IMR-90 (cell line): Measurements from ENCODE around the gene EPB41L5. TPM values are rescaled to one million over a fixed set of nuclear protein-coding genes. Genes with fewer than 3 reads are reported as not detected.
A peak's percentile ranks its signal among the peaks of the same experiment; 100 is the strongest.

ENCODE experiments used
- ATAC-seq: fragments of 200-7000 bp; cut with Tn5 transposase; 2 replicates; pipeline ENCODE4 v1.9.1; 2020; ENCODE audit warnings: low read depth, mild to moderate bottlenecking, moderate library complexity
- BruUV-seq: library from RNA; stranded (reverse); fragments of 400-500 nt; replicated peaks from 2 replicates; lab custom pipeline; 2021; lab: Mats Ljungman, UMichigan
- CTCF ChIA-PET: fragments of 300-600 bp; formaldehyde crosslinking; extraction: SDS; loops from one replicate; lab custom pipeline; 2021; ENCODE audit warnings: antibody characterized with exemption; lab: Yijun Ruan, JAX
- POLR2A ChIA-PET: fragments of 300-600 bp; sonication (Branson Sonifier 250); formaldehyde crosslinking; loops from one replicate; lab custom pipeline; 2022; ENCODE audit warnings: antibody characterized with exemption; ENCODE audit not compliant: unreplicated experiment; lab: Charles Lee
- DNase-seq: peaks from one replicate; pipeline ENCODE4 v3.0.0; 2013
- H2AFZ ChIP-seq: replicated peaks from 2 replicates; pipeline ENCODE3; 2013; ENCODE audit warnings: low read length, mild to moderate bottlenecking; ENCODE audit not compliant: poor library complexity
- H2AK5ac ChIP-seq: 2 replicates; pipeline ENCODE4 v1.6.1; 2013; ENCODE audit warnings: low read depth, low read length, inconsistent platforms
- H2AK9ac ChIP-seq: replicated peaks from 2 replicates; pipeline ENCODE3; 2013; ENCODE audit warnings: mild to moderate bottlenecking, low read depth, low read length, moderate library complexity; ENCODE audit not compliant: poor library complexity
- H2BK120ac ChIP-seq: 2 replicates; pipeline ENCODE4 v1.6.1; 2013; ENCODE audit warnings: low read depth, low read length, inconsistent platforms
- H2BK15ac ChIP-seq: 3 replicates; pipeline ENCODE4 v1.6.1; 2013; ENCODE audit warnings: low read depth, low read length, inconsistent platforms
- H2BK20ac ChIP-seq: 2 replicates; pipeline ENCODE4 v1.6.1; 2013; ENCODE audit warnings: low read depth, mild to moderate bottlenecking, inconsistent platforms, low read length, moderate library complexity
- H2BK5ac ChIP-seq: 2 replicates; pipeline ENCODE4 v1.6.1; 2013; ENCODE audit warnings: mild to moderate bottlenecking, low read depth, low read length, inconsistent platforms; ENCODE audit not compliant: poor library complexity, severe bottlenecking
- H3K14ac ChIP-seq: replicated peaks from 2 replicates; pipeline ENCODE4 v1.6.1; 2013; ENCODE audit warnings: low read depth, low read length, inconsistent platforms
- H3K18ac ChIP-seq: 2 replicates; pipeline ENCODE4 v1.6.1; 2013; ENCODE audit warnings: low read depth, low read length, control low read depth
- H3K23ac ChIP-seq: 2 replicates; pipeline ENCODE4 v1.6.1; 2013; ENCODE audit warnings: low read depth, low read length, inconsistent platforms
- H3K27ac ChIP-seq: 2 replicates; pipeline ENCODE4 v1.5.1; 2013; ENCODE audit warnings: mild to moderate bottlenecking, control low read depth, low read length; ENCODE audit not compliant: insufficient read depth
- H3K27me3 ChIP-seq: 2 replicates; pipeline ENCODE4 v1.6.1; 2013; ENCODE audit warnings: low read length; ENCODE audit not compliant: control insufficient read depth, insufficient read depth
- H3K36me3 ChIP-seq: 2 replicates; pipeline ENCODE4 v1.6.1; 2013; ENCODE audit warnings: low read length, mixed read lengths; ENCODE audit not compliant: control insufficient read depth, insufficient read depth
- H3K4ac ChIP-seq: 2 replicates; pipeline ENCODE4 v1.6.1; 2013; ENCODE audit warnings: low read depth, low read length, inconsistent platforms
- H3K4me1 ChIP-seq: 2 replicates; pipeline ENCODE4 v1.6.1; 2013; ENCODE audit warnings: low read length, mixed read lengths; ENCODE audit not compliant: control insufficient read depth, insufficient read depth
- H3K4me2 ChIP-seq: 2 replicates; pipeline ENCODE4 v1.6.1; 2013; ENCODE audit warnings: low read depth, mild to moderate bottlenecking, control low read depth, low read length, moderate library complexity
- H3K4me3 ChIP-seq: 2 replicates; pipeline ENCODE4 v1.5.1; 2013; ENCODE audit warnings: low read depth, mild to moderate bottlenecking, control low read depth, low read length, moderate library complexity; ENCODE audit not compliant: insufficient read depth
- H3K56ac ChIP-seq: 2 replicates; pipeline ENCODE4 v1.6.1; 2013; ENCODE audit warnings: low read length, inconsistent platforms; ENCODE audit not compliant: insufficient read depth; ENCODE audit errors: extremely low read depth
- H3K79me1 ChIP-seq, 2 experiments: 2 replicates each; pipeline ENCODE4 v1.6.1; 2013; ENCODE audit warnings: low read length in 2 of 2, inconsistent platforms in 1 of 2, low read depth in 1 of 2
- H3K9ac ChIP-seq: 2 replicates; pipeline ENCODE4 v1.6.1; 2013; ENCODE audit warnings: low read depth, low read length, control low read depth
- H3K9me1 ChIP-seq: 2 replicates; pipeline ENCODE4 v1.6.1; 2013; ENCODE audit warnings: low read length, inconsistent platforms; ENCODE audit not compliant: insufficient read depth
- H3K9me3 ChIP-seq: 2 replicates; pipeline ENCODE4 v1.6.1; 2013; ENCODE audit warnings: low read length; ENCODE audit not compliant: control insufficient read depth, insufficient read depth
- H4K20me1 ChIP-seq: 2 replicates; pipeline ENCODE4 v1.6.1; 2013; ENCODE audit warnings: low read length, inconsistent platforms; ENCODE audit not compliant: insufficient read depth
- H4K5ac ChIP-seq: 2 replicates; pipeline ENCODE4 v1.6.1; 2013; ENCODE audit warnings: mild to moderate bottlenecking, low read depth, low read length, control low read depth
- H4K8ac ChIP-seq, 2 experiments: 2 replicates each; pipeline ENCODE4 v1.6.1; 2013; ENCODE audit warnings: low read depth in 2 of 2, low read length in 2 of 2, control low read depth in 1 of 2, inconsistent platforms in 1 of 2
- H4K91ac ChIP-seq: 2 replicates; pipeline ENCODE4 v1.6.1; 2013; ENCODE audit warnings: low read depth, low read length, inconsistent platforms; ENCODE audit not compliant: insufficient read depth
- BHLHE40 ChIP-seq: fragments of 150-350 bp; IDR thresholded peaks from 2 replicates; pipeline ENCODE4 v1.6.1; 2016; ENCODE audit warnings: mild to moderate bottlenecking, low read depth, low read length
- CEBPB ChIP-seq: IDR thresholded peaks from 2 replicates; pipeline ENCODE4 v1.6.1; 2012; ENCODE audit warnings: low read depth, low read length, improper control_type of control experiment
- CHD1 ChIP-seq: IDR thresholded peaks from 2 replicates; pipeline ENCODE4 v1.6.1; 2012; ENCODE audit warnings: low read depth, low read length, improper control_type of control experiment
- FOS ChIP-seq: fragments of 150-350 bp; IDR thresholded peaks from 2 replicates; pipeline ENCODE4 v1.6.1; 2016; ENCODE audit warnings: low read depth, low read length
- MAFK ChIP-seq: IDR thresholded peaks from 2 replicates; pipeline ENCODE4 v1.6.1; 2012; ENCODE audit warnings: low read depth, low read length, improper control_type of control experiment
- MAZ ChIP-seq: IDR thresholded peaks from 2 replicates; pipeline ENCODE4 v1.6.1; 2012; ENCODE audit warnings: low read depth, mild to moderate bottlenecking, low read length, improper control_type of control experiment, moderate library complexity, borderline replicate concordance
- MXI1 ChIP-seq: IDR thresholded peaks from 2 replicates; pipeline ENCODE4 v1.6.1; 2012; ENCODE audit warnings: low read depth, mild to moderate bottlenecking, low read length, moderate library complexity, borderline replicate concordance
- NFE2L2 ChIP-seq: fragments of 150-350 bp; IDR thresholded peaks from 2 replicates; pipeline ENCODE4 v1.6.1; 2016; ENCODE audit warnings: low read depth, mild to moderate bottlenecking, low read length
- POLR2A ChIP-seq: IDR thresholded peaks from 2 replicates; pipeline ENCODE4 v1.6.1; 2012; ENCODE audit warnings: mild to moderate bottlenecking, low read depth, low read length
- RAD21 ChIP-seq: IDR thresholded peaks from 2 replicates; pipeline ENCODE4 v1.6.1; 2012; ENCODE audit warnings: low read length, improper control_type of control experiment
- RCOR1 ChIP-seq: IDR thresholded peaks from 2 replicates; pipeline ENCODE4 v1.6.1; 2012; ENCODE audit warnings: mild to moderate bottlenecking, low read length, improper control_type of control experiment; ENCODE audit not compliant: insufficient replicate concordance
- RFX5 ChIP-seq: IDR thresholded peaks from 2 replicates; pipeline ENCODE4 v1.8.0; 2012; ENCODE audit warnings: low read depth, mild to moderate bottlenecking, low read length, moderate library complexity
- SMC3 ChIP-seq: fragments of 150-350 bp; IDR thresholded peaks from 2 replicates; pipeline ENCODE4 v1.6.1; 2016; ENCODE audit warnings: low read depth, mild to moderate bottlenecking, antibody characterized with exemption, low read length, moderate library complexity
- USF2 ChIP-seq: fragments of 150-350 bp; IDR thresholded peaks from 2 replicates; pipeline ENCODE4 v1.6.1; 2017; ENCODE audit warnings: mild to moderate bottlenecking, antibody characterized with exemption, low read length, low read depth
- WGBS, 2 experiments: methylation state at CpG; one replicate each; pipeline versions ENCODE4 v1.1.5 to v1.1.7; 2013; ENCODE audit warnings: missing lambda C conversion rate in 2 of 2; ENCODE audit not compliant: insufficient read length in 1 of 2; ENCODE audit errors: extremely low coverage in 2 of 2; 5-methylcytosine and 5-hydroxymethylcytosine counted together
- dilution Hi-C: fragments of 300-500 bp; cut with HindIII; formaldehyde crosslinking; loops from one replicate; pipeline ENCODE4 v1.14.3; 2018; ENCODE audit warnings: low sequenced_read_pairs; ENCODE audit not compliant: unreplicated experiment
- in situ Hi-C: fragments of 300-500 bp; cut with MboI; formaldehyde crosslinking; loops from 3 replicates; pipeline ENCODE4 v1.14.3; 2019; ENCODE audit warnings: low sequenced_read_pairs, inconsistent platforms, mixed read lengths
- intact Hi-C: fragments of 100-400 bp; cut with micrococcal nuclease; formaldehyde crosslinking; loops from 2 replicates; pipeline ENCODE4 v1.10.0; 2022
- polyA plus RNA-seq, 3 experiments: library from polyadenylated mRNA; depleted of rRNA; stranded (reverse); fragments of >200 nt; gene quantifications; 2 replicates each; pipeline ENCODE4 v1.2.3, GENCODE V29; 2012; ENCODE audit warnings: low replicate concordance in 1 of 3
- total RNA-seq: library from RNA; depleted of rRNA; stranded (reverse); fragments of >200 nt; gene quantifications from 2 replicates; pipeline ENCODE4 v1.2.3, GENCODE V29; 2012
- TF ChIP-seq, protein P1 (sequence below): conservative IDR thresholded peaks from 2 replicates; pipeline ENCODE4 v1.5.1; 2012; ENCODE audit warnings: mild to moderate bottlenecking, low read depth, low read length, improper control_type of control experiment
- TF ChIP-seq, protein P2 (sequence below): fragments of 150-350 bp; IDR thresholded peaks from 2 replicates; pipeline ENCODE4 v1.6.1; 2016; ENCODE audit warnings: low read depth, mild to moderate bottlenecking, low read length, moderate library complexity, borderline replicate concordance

The EPB41L5 gene
- total and polyA plus RNA-seq, 2 of the 4 experiments (the other 2 are of a cell fraction): 5.1 to 10.6 TPM

- Histone ChIP-seq H3K9ac (no peak overlapping the region), H3K14ac (peak overlapping the region; percentile 24), H3K4me1 (peaks cover 16% of the 10 kb centered on the region), H2AK9ac (no peak overlapping the region), H2BK20ac (no peak overlapping the region), H4K20me1 (no peaks in the 10 kb centered on the region; the same call in 1 of the 2 replicates), H3K4me2 (peak overlapping the region; percentile 55; the same call in 1 of the 2 replicates), H3K36me3 (no peaks in the 10 kb centered on the region), H2BK5ac (peak overlapping the region; percentile 24), H3K9me1 (peaks cover 13% of the 10 kb centered on the region), H2BK15ac (peak overlapping the region; percentile 52; the same call in 2 of the 3 replicates), H3K4ac (no peak overlapping the region), H4K8ac (no peak overlapping the region; a peak in 1 of 4 replicates), H3K4me3 (no peak overlapping the region), H4K91ac (peak overlapping the region; percentile 8; the same call in 1 of the 2 replicates), H3K23ac (no peak overlapping the region; the same call in 1 of the 2 replicates), H3K27ac (no peak overlapping the region), H3K79me1 (0 out of 4 replicates have a peak, but pooled peaks cover 0 to 10% of the 10 kb centered on the region in 2 experiments), H3K27me3 (no peaks in the 10 kb centered on the region), H3K9me3 (no peaks in the 10 kb centered on the region), H2AFZ (no peak overlapping the region), H3K56ac (no peak overlapping the region), H3K18ac (peak overlapping the region; percentile 27; the same call in 1 of the 2 replicates), H2BK120ac (peak overlapping the region; percentile 54; the same call in 1 of the 2 replicates), H4K5ac (no peak overlapping the region; the same call in none of the 2 replicates), H2AK5ac (peak overlapping the region; percentile 15)
- CTCF ChIA-PET: interaction anchor here (0.6 to 1.2 kb wide), 4 partner anchors 13 to 43 kb away, joined by 4 to 5 read pairs (median 4); no protein-coding TSS in a partner anchor
- POLR2A ChIA-PET: interaction anchor here (0.6 kb wide), 1 partner anchor 550 kb away, joined by 3 read pairs; no protein-coding TSS in a partner anchor
- DNase-seq (no peak), ATAC-seq (peak; percentile 11)
- dilution Hi-C loops (no loop called here), in situ Hi-C loops (no loop called here), intact Hi-C loops (no loop called here)
- no CpG with 5 or more reads among the region's 1 CpG for WGBS, 2 experiments
- no TSS peak for BruUV-seq
- TF ChIP-seq NFE2L2: no peak
- no peak for TF ChIP-seq RCOR1
- TF ChIP-seq USF2: no peak
- no peak for TF ChIP-seq SMC3
- no peak for TF ChIP-seq RAD21
- TF ChIP-seq CEBPB: no peak
- TF ChIP-seq CHD1: no peak
- TF ChIP-seq RFX5: no peak
- TF ChIP-seq POLR2A: no peak
- TF ChIP-seq, protein P1, sequence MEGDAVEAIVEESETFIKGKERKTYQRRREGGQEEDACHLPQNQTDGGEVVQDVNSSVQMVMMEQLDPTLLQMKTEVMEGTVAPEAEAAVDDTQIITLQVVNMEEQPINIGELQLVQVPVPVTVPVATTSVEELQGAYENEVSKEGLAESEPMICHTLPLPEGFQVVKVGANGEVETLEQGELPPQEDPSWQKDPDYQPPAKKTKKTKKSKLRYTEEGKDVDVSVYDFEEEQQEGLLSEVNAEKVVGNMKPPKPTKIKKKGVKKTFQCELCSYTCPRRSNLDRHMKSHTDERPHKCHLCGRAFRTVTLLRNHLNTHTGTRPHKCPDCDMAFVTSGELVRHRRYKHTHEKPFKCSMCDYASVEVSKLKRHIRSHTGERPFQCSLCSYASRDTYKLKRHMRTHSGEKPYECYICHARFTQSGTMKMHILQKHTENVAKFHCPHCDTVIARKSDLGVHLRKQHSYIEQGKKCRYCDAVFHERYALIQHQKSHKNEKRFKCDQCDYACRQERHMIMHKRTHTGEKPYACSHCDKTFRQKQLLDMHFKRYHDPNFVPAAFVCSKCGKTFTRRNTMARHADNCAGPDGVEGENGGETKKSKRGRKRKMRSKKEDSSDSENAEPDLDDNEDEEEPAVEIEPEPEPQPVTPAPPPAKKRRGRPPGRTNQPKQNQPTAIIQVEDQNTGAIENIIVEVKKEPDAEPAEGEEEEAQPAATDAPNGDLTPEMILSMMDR: no peak
- TF ChIP-seq BHLHE40: no peak
- TF ChIP-seq MAZ: no peak
- TF ChIP-seq, protein P2, sequence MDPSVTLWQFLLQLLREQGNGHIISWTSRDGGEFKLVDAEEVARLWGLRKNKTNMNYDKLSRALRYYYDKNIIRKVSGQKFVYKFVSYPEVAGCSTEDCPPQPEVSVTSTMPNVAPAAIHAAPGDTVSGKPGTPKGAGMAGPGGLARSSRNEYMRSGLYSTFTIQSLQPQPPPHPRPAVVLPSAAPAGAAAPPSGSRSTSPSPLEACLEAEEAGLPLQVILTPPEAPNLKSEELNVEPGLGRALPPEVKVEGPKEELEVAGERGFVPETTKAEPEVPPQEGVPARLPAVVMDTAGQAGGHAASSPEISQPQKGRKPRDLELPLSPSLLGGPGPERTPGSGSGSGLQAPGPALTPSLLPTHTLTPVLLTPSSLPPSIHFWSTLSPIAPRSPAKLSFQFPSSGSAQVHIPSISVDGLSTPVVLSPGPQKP: no peak
- TF ChIP-seq MXI1: no peak
- TF ChIP-seq FOS: no peak
- TF ChIP-seq MAFK: no peak
Observed at GRCh38 chr2:120132691-120133090, 119.8 kb downstream of the EPB41L5 start.
